HG03045 (cell line): Measurements from ENCODE around the gene DAPK1.
"Not testable (repeated sequence)": the region's sequence is repeated elsewhere in the genome, so short reads cannot be mapped to it uniquely, and the experiment has no call there.

ENCODE experiments used
- ATAC-seq: cut with Tn5 transposase; IDR thresholded peaks from one replicate; pipeline ENCODE4 v1.9.1; 2021; ENCODE audit warnings: mild to moderate bottlenecking, moderate library complexity; ENCODE audit not compliant: unreplicated experiment

DAPK1 gene

GRCh38 chr9:87729246-87729645 is 231.6 kb downstream of the DAPK1 start:
- no peak for ATAC-seq

GRCh38 chr9:87731321-87731720 is 233.7 kb downstream of the DAPK1 start:
- no peak for ATAC-seq

- ATAC-seq = no peak
These were observed 234.7 kb downstream of the DAPK1 start for GRCh38 chr9:87732344-87732743.

GRCh38 chr9:87732756-87733155 is 235.1 kb downstream of the DAPK1 start:
- ATAC-seq = no peak

GRCh38 chr9:87733273-87734052 is 235.8 kb downstream of the DAPK1 start:
- no peak for ATAC-seq

GRCh38 chr9:87734106-87734505 is 236.4 kb downstream of the DAPK1 start:
- no peak for ATAC-seq

GRCh38 chr9:87739546-87739945 is 241.9 kb downstream of the DAPK1 start:
- ATAC-seq = no peak

- no peak for ATAC-seq
These were observed 242.5 kb downstream of the DAPK1 start for GRCh38 chr9:87740209-87740608.

- ATAC-seq = no peak
These were observed 243.7 kb downstream of the DAPK1 start for GRCh38 chr9:87741326-87741725.

GRCh38 chr9:87741891-87742290 is 244.2 kb downstream of the DAPK1 start:
- ATAC-seq = no peak

GRCh38 chr9:87742813-87743428 is 245.3 kb downstream of the DAPK1 start:
- no peak for ATAC-seq

- ATAC-seq = not testable (repeated sequence)
These were observed 246.6 kb downstream of the DAPK1 start for GRCh38 chr9:87744247-87744646.

- ATAC-seq = no peak
These were observed 248.5 kb downstream of the DAPK1 start for GRCh38 chr9:87746186-87746585.

GRCh38 chr9:87748881-87749280 is 251.2 kb downstream of the DAPK1 start:
- no peak for ATAC-seq

- no peak for ATAC-seq
These were observed 251.8 kb downstream of the DAPK1 start for GRCh38 chr9:87749335-87750035.

- no peak for ATAC-seq
These were observed 253.1 kb downstream of the DAPK1 start for GRCh38 chr9:87750726-87751125.

GRCh38 chr9:87751423-87751822 is 253.8 kb downstream of the DAPK1 start:
- ATAC-seq = no peak

- ATAC-seq = no peak
These were observed 254.2 kb downstream of the DAPK1 start for GRCh38 chr9:87751868-87752267.

GRCh38 chr9:87753313-87753712 is 255.6 kb downstream of the DAPK1 start:
- ATAC-seq = no peak
